ENCODE measurements around the gene OTOR. TPM values are rescaled to one million over a fixed set of nuclear protein-coding genes. Genes with fewer than 3 reads are reported as not detected.

The OTOR gene
- total RNA-seq = not detected in 2 replicates

GRCh38 chr20:16748308-16748900 lies at the start of gene OTOR:
TSS of gene OTOR (plus strand) at chr20:16748358. CDS start at chr20:16748402, 44 bp downstream.

GRCh38 chr20:16729565-16730460 lies 18.3 kb upstream of the OTOR start, which contains the start of gene SNRPB2:
TSS of gene SNRPB2 (plus strand) at chr20:16730026. CDS start at chr20:16731703, 1,677 bp downstream.

Other genes starting within 250 kb of the OTOR start
- gene KIF16B, start 174.9 kb upstream of the OTOR start, total RNA-seq = 2.9 and 11.0 TPM in 2 replicates
- gene SNRPB2, start 18.3 kb upstream of the OTOR start, total RNA-seq = 54.7 and 63.9 TPM in 2 replicates